MM.1S (cell line): Measurements from ENCODE around the gene MON2.

Experiments
- DNase-seq: peaks from one replicate; pipeline ENCODE4 v3.0.0-alpha.2; 2015
- H2AFZ ChIP-seq: fragments of 300-600 bp; sonication (generic); 2 replicates; pipeline ENCODE4 v1.6.0; 2016; ENCODE audit warnings: antibody characterized with exemption, low read length
- H3F3A ChIP-seq: fragments of 300-600 bp; sonication (generic); 2 replicates; pipeline ENCODE4 v1.6.1; 2016; ENCODE audit warnings: mild to moderate bottlenecking, antibody characterized with exemption, low read length, moderate library complexity, mixed read lengths; ENCODE audit not compliant: insufficient read depth
- H3K27ac ChIP-seq: fragments of 300-600 bp; sonication (generic); 2 replicates; pipeline ENCODE4 v1.5.1; 2016; ENCODE audit warnings: mild to moderate bottlenecking, low read length
- H3K27me3 ChIP-seq: fragments of 300-600 bp; sonication (generic); replicated peaks from 2 replicates; pipeline ENCODE4 v1.6.0; 2016; ENCODE audit warnings: low read length; ENCODE audit not compliant: insufficient read depth
- H3K36me3 ChIP-seq: fragments of 300-600 bp; sonication (generic); replicated peaks from 2 replicates; pipeline ENCODE4 v1.6.1; 2016; ENCODE audit warnings: mild to moderate bottlenecking, low read length, mixed read lengths; ENCODE audit not compliant: insufficient read depth
- H3K4me1 ChIP-seq: fragments of 300-600 bp; sonication (generic); 2 replicates; pipeline ENCODE4 v1.6.1; 2016; ENCODE audit warnings: low read length, mixed read lengths
- H3K4me2 ChIP-seq: fragments of 300-600 bp; sonication (generic); 2 replicates; pipeline ENCODE4 v1.6.0; 2016; ENCODE audit warnings: low read depth, low read length
- H3K4me3 ChIP-seq: fragments of 300-600 bp; sonication (generic); 2 replicates; pipeline ENCODE4 v1.5.1; 2016; ENCODE audit warnings: low read length, mixed read lengths
- H3K79me2 ChIP-seq: fragments of 300-600 bp; sonication (generic); 2 replicates; pipeline ENCODE4 v1.6.1; 2016; ENCODE audit warnings: mixed run types, low read length, mixed read lengths
- H3K9ac ChIP-seq: fragments of 300-600 bp; sonication (generic); 2 replicates; pipeline ENCODE4 v1.6.1; 2016; ENCODE audit warnings: low read length, mixed read lengths
- H3K9me2 ChIP-seq: fragments of 300-600 bp; sonication (generic); replicated peaks from 2 replicates; pipeline ENCODE4 v1.6.1; 2016; ENCODE audit warnings: mild to moderate bottlenecking, low read length, mixed read lengths; ENCODE audit not compliant: insufficient read depth
- H3K9me3 ChIP-seq: fragments of 300-600 bp; sonication (generic); replicated peaks from 2 replicates; pipeline ENCODE4 v1.6.1; 2016; ENCODE audit warnings: mild to moderate bottlenecking, low read length, mixed read lengths; ENCODE audit not compliant: insufficient read depth
- H4K20me1 ChIP-seq: fragments of 300-600 bp; sonication (generic); 2 replicates; pipeline ENCODE4 v1.6.1; 2016; ENCODE audit warnings: mild to moderate bottlenecking, low read length, moderate library complexity, mixed read lengths; ENCODE audit not compliant: insufficient read depth
- EZH2 ChIP-seq: fragments of 300-600 bp; sonication (generic); optimal IDR thresholded peaks from 2 replicates; pipeline ENCODE3; 2017; ENCODE audit warnings: low read depth, mild to moderate bottlenecking, antibody characterized with exemption, low read length, mixed read lengths
- EZH2phosphoT487 ChIP-seq: fragments of 300-600 bp; sonication (generic); IDR thresholded peaks from 2 replicates; pipeline ENCODE4 v1.6.1; 2018; ENCODE audit warnings: antibody characterized with exemption, low read length
- TF ChIP-seq, protein P1 (sequence below): fragments of 300-600 bp; sonication (generic); IDR thresholded peaks from 2 replicates; pipeline ENCODE4 v1.5.1; 2016; ENCODE audit warnings: antibody characterized with exemption, low read length, mixed read lengths

Gene MON2

DNA sequence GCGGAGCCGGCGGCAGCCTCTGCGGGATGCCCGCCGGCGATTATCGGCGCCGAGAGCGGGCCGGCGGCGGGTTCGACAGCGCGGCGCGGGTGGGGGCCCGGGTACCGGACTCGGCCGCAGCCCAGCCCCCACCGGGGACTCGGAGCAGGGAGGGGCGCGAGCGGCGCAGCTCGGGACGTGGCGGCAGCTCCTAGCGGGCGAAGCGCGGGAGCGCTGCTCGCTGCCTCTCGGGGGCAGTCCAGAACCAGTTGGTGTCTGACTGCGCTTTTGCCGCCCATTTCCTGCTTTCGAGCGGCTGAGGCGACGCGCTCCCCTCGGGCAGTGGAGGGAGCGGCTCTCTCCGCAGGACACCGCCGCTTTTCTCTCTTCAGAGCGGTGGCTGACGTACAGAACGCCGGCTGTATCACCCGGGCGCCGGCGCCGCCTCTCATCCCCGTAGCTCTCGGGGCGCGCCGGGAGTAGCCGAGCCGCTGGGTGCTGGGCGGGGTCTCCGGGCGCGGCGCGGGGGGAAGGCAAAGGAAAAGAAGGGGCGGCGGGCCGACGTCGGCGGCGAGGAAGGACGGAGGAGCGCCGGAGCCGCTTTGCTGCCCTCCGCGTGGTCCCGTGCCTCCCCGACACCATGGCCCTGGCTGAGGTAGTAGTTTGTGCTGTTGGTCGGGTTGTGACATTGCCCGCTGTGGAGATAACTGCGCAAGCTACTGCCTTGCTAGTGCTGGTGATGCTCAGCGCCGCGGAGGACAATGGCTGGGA is 136.6 kb downstream of the MON2 start:
- Histone ChIP-seq H4K20me1 (no peaks in the 10 kb centered on the region), H3K79me2 (peaks cover 21% of the 10 kb centered on the region), H3K9ac (peak overlapping the region; percentile 100), H3K4me2 (peak overlapping the region; percentile 56), H3F3A (peaks cover 29% of the 10 kb centered on the region), H2AFZ (peak overlapping the region; percentile 92), H3K4me1 (peaks cover 25% of the 10 kb centered on the region), H3K4me3 (peak overlapping the region; percentile 75), H3K27ac (peak overlapping the region; percentile 100), H3K9me3 (no peaks in the 10 kb centered on the region), H3K36me3 (no peaks in the 10 kb centered on the region), H3K27me3 (no peaks in the 10 kb centered on the region), H3K9me2 (no peaks in the 10 kb centered on the region; the same call in 1 of the 2 replicates)
- TF ChIP-seq, protein P1, sequence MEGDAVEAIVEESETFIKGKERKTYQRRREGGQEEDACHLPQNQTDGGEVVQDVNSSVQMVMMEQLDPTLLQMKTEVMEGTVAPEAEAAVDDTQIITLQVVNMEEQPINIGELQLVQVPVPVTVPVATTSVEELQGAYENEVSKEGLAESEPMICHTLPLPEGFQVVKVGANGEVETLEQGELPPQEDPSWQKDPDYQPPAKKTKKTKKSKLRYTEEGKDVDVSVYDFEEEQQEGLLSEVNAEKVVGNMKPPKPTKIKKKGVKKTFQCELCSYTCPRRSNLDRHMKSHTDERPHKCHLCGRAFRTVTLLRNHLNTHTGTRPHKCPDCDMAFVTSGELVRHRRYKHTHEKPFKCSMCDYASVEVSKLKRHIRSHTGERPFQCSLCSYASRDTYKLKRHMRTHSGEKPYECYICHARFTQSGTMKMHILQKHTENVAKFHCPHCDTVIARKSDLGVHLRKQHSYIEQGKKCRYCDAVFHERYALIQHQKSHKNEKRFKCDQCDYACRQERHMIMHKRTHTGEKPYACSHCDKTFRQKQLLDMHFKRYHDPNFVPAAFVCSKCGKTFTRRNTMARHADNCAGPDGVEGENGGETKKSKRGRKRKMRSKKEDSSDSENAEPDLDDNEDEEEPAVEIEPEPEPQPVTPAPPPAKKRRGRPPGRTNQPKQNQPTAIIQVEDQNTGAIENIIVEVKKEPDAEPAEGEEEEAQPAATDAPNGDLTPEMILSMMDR: peak; percentile 40
- no peak for TF ChIP-seq EZH2
- DNase-seq: peak; percentile 92

DNA sequence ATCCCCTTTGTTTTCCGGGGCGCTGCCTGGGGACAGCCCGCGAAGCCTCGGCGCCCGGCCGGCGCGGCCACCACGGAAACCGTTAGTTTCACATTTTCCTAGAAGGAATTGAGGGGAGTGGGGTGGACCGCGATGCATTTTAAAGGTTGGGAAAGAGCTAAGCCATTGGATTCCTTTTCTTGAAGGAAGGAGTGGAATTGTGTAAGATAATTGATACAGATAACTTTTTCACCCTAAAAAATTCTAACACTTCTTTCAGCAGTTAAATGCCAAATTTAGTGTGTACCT is 137.1 kb downstream of the MON2 start:
- TF ChIP-seq, protein P1: no peak
- TF ChIP-seq EZH2phosphoT487: no peak
- TF ChIP-seq EZH2: no peak
- Histone ChIP-seq H3K4me1 (peaks cover 25% of the 10 kb centered on the region), H3K36me3 (no peaks in the 10 kb centered on the region), H3K9me2 (no peaks in the 10 kb centered on the region), H3K9me3 (no peaks in the 10 kb centered on the region), H3F3A (peaks cover 29% of the 10 kb centered on the region), H3K79me2 (peaks cover 21% of the 10 kb centered on the region), H4K20me1 (no peaks in the 10 kb centered on the region), H3K4me3 (peak overlapping the region; percentile 75), H3K4me2 (peak overlapping the region; percentile 56), H3K27me3 (no peaks in the 10 kb centered on the region), H3K27ac (peak overlapping the region; percentile 100), H2AFZ (peak overlapping the region; percentile 57), H3K9ac (peak overlapping the region; percentile 100)
- DNase-seq: no peak

DNA sequence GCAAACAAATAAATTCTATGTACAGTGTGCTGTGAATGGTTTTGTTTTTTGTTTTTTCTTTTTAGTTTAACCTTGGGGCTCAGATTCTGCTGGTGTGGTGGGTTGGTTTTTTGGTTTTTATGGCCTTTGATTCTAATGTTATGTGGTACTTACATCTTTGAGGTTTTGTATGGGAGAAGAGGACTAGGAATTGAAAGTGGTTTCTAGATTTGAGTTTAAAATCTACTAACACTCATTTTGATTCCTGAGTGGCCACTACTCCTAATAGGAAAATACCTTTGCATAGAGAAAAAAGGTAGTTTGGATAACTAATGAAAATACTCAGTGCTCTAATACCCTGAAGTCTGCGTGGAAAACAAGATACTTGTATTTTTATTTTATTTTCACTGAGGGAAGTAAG is 137.7 kb downstream of the MON2 start:
- H3K4me2 ChIP-seq: peak overlapping the region; percentile 56
- no peak overlapping the region; the same call in 1 of the 2 replicates for H3K27ac ChIP-seq
- no peaks in the 10 kb centered on the region for H4K20me1 ChIP-seq
- no peaks in the 10 kb centered on the region for H3K27me3 ChIP-seq
- peaks cover 21% of the 10 kb centered on the region for H3K79me2 ChIP-seq
- H3K4me3 ChIP-seq: peak overlapping the region; percentile 75
- H3K9me2 ChIP-seq: no peaks in the 10 kb centered on the region
- H3K36me3 ChIP-seq: no peaks in the 10 kb centered on the region
- H3K9me3 ChIP-seq: no peaks in the 10 kb centered on the region
- no peak for DNase-seq
- peaks cover 25% of the 10 kb centered on the region for H3K4me1 ChIP-seq
- H3K9ac ChIP-seq: peak overlapping the region; percentile 100; the same call in 1 of the 2 replicates
- H2AFZ ChIP-seq: no peak overlapping the region
- TF ChIP-seq EZH2phosphoT487 (no peak), EZH2 (no peak)
- TF ChIP-seq, protein P1: no peak
- H3F3A ChIP-seq: peaks cover 29% of the 10 kb centered on the region
